SU-DHL-6 (cell line): Measurements from ENCODE around the gene SLC3A2.
"Not testable (repeated sequence)": the region's sequence is repeated elsewhere in the genome, so short reads cannot be mapped to it uniquely, and the experiment has no call there.

ENCODE experiments used
- H2AFZ ChIP-seq: fragments of 200-600 bp; sonication (generic); 2 replicates; pipeline ENCODE4 v1.6.1; 2014; ENCODE audit warnings: low read depth, mild to moderate bottlenecking, moderate library complexity, mixed read lengths, antibody characterized with exemption, low read length; ENCODE audit not compliant: severe bottlenecking
- H3F3A ChIP-seq: fragments of 200-600 bp; shearing (Covaris generic); 2 replicates; pipeline ENCODE4 v1.6.0; 2016; ENCODE audit warnings: antibody characterized with exemption, mild to moderate bottlenecking; ENCODE audit not compliant: insufficient read depth
- H3K27ac ChIP-seq: fragments of 200-600 bp; sonication (generic); 2 replicates; pipeline ENCODE4 v1.5.1; 2016; ENCODE audit warnings: low read depth, mild to moderate bottlenecking, low read length, moderate library complexity, mixed read lengths
- H3K27me3 ChIP-seq: fragments of 200-600 bp; sonication (generic), shearing (Covaris generic); 2 replicates; pipeline ENCODE4 v1.6.0; 2014; ENCODE audit warnings: mild to moderate bottlenecking, low read length
- H3K36me3 ChIP-seq: fragments of 200-600 bp; sonication (generic); 2 replicates; pipeline ENCODE4 v1.6.1; 2014; ENCODE audit warnings: mild to moderate bottlenecking, low read length, mixed read lengths
- H3K4me2 ChIP-seq: fragments of 300-600, 200-600 bp; shearing (Covaris generic), sonication (generic); 2 replicates; pipeline ENCODE4 v1.6.0; 2014; ENCODE audit warnings: low read length, low read depth, mild to moderate bottlenecking; ENCODE audit not compliant: poor library complexity, severe bottlenecking
- H3K4me3 ChIP-seq: fragments of 200-600 bp; sonication (generic); 2 replicates; pipeline ENCODE4 v1.5.1; 2014; ENCODE audit warnings: antibody characterized with exemption, low read length, mild to moderate bottlenecking, mixed read lengths; ENCODE audit not compliant: insufficient read depth, poor library complexity, severe bottlenecking
- H3K79me2 ChIP-seq: fragments of 200-600 bp; sonication (generic); 2 replicates; pipeline ENCODE4 v1.6.1; 2014; ENCODE audit warnings: mild to moderate bottlenecking, low read length, moderate library complexity; ENCODE audit not compliant: insufficient read depth
- H3K9ac ChIP-seq: fragments of 200-600 bp; sonication (generic); 2 replicates; pipeline ENCODE4 v1.7.0; 2014; ENCODE audit warnings: mild to moderate bottlenecking, low read length
- H3K9me2 ChIP-seq: fragments of 200-600 bp; sonication (generic); replicated peaks from 2 replicates; pipeline ENCODE4 v1.6.1; 2014; ENCODE audit warnings: low read length; ENCODE audit not compliant: insufficient read depth
- H3K9me3 ChIP-seq: fragments of 200-600 bp; sonication (generic); 2 replicates; pipeline ENCODE4 v1.6.1; 2014; ENCODE audit warnings: low read length, mixed read lengths; ENCODE audit not compliant: insufficient read depth
- H4K20me1 ChIP-seq: fragments of 200-600 bp; sonication (generic); 2 replicates; pipeline ENCODE4 v1.6.1; 2014; ENCODE audit warnings: low read depth, mild to moderate bottlenecking, antibody characterized with exemption, low read length, moderate library complexity, mixed read lengths
- CTCF ChIP-seq: fragments of 200-600 bp; sonication (generic); IDR thresholded peaks from one replicate; pipeline ENCODE4 v1.5.1; 2017; ENCODE audit warnings: antibody characterized with exemption, mild to moderate bottlenecking, low read length, moderate library complexity; ENCODE audit not compliant: insufficient read depth, poor library complexity, severe bottlenecking
- EZH2phosphoT487 ChIP-seq: fragments of 200-600 bp; sonication (generic), shearing (Covaris generic); conservative IDR thresholded peaks from 2 replicates; pipeline ENCODE4 v1.6.1; 2018; ENCODE audit warnings: mild to moderate bottlenecking, antibody characterized with exemption, low read length, moderate library complexity, mixed read lengths

The SLC3A2 gene

GRCh38 chr11:62934496-62934785 is 53.7 kb downstream of the SLC3A2 start:
- no peaks in the 10 kb centered on the region for H3K79me2 ChIP-seq
- H3K27me3 ChIP-seq = no peaks in the 10 kb centered on the region
- H3K9me2 ChIP-seq = no peaks in the 10 kb centered on the region
- H4K20me1 ChIP-seq = no peaks in the 10 kb centered on the region
- H3K4me3 ChIP-seq = no peak overlapping the region
- no peak overlapping the region for H3K9ac ChIP-seq
- no peaks in the 10 kb centered on the region for H3K36me3 ChIP-seq
- no peak overlapping the region for H2AFZ ChIP-seq
- no peaks in the 10 kb centered on the region for H3F3A ChIP-seq
- H3K9me3 ChIP-seq = no peaks in the 10 kb centered on the region
- H3K27ac ChIP-seq = no peak overlapping the region
- no peak overlapping the region for H3K4me2 ChIP-seq
- TF ChIP-seq EZH2phosphoT487 = no peak
- no peak for TF ChIP-seq CTCF

- not testable (repeated sequence) for H3K27me3 ChIP-seq, H3K36me3 ChIP-seq, H3F3A ChIP-seq, H3K4me2 ChIP-seq, H4K20me1 ChIP-seq, H3K4me3 ChIP-seq, H3K27ac ChIP-seq, H3K79me2 ChIP-seq, H3K9me3 ChIP-seq, H3K9ac ChIP-seq, H3K9me2 ChIP-seq, H2AFZ ChIP-seq
Observed at GRCh38 chr11:62937528-62937927, 56.8 kb downstream of the SLC3A2 start.
